DND-41 (cell line): ENCODE results near the gene STK32C.

Experiments used
- ATAC-seq: fragments of 200-7000 bp; cut with Tn5 transposase; 3 replicates; pipeline ENCODE4 v1.9.1; 2021; ENCODE audit warnings: low read depth; ENCODE audit not compliant: insufficient read depth
- DNase-seq: peaks from one replicate; pipeline ENCODE4 v3.0.0-alpha.2; 2020
- H2AFZ ChIP-seq: 2 replicates; pipeline ENCODE4 v1.6.0; 2012; ENCODE audit warnings: low read depth, low read length
- H3K27ac ChIP-seq: 2 replicates; pipeline ENCODE4 v1.5.1; 2012; ENCODE audit warnings: low read length, inconsistent platforms
- H3K27me3 ChIP-seq: fragments of 200-600 bp; sonication (generic); 2 replicates; pipeline ENCODE4 v1.6.0; 2012; ENCODE audit warnings: low read length, mild to moderate bottlenecking, inconsistent platforms; ENCODE audit not compliant: insufficient read depth, poor library complexity
- H3K36me3 ChIP-seq: 2 replicates; pipeline ENCODE4 v1.5.1; 2012; ENCODE audit warnings: low read length, inconsistent platforms; ENCODE audit not compliant: insufficient read depth
- H3K4me1 ChIP-seq: 2 replicates; pipeline ENCODE4 v1.5.1; 2012; ENCODE audit warnings: mild to moderate bottlenecking, low read length; ENCODE audit not compliant: insufficient read depth
- H3K4me2 ChIP-seq: 2 replicates; pipeline ENCODE4 v1.6.0; 2012; ENCODE audit warnings: mild to moderate bottlenecking, moderate library complexity, low read length, inconsistent platforms; ENCODE audit not compliant: insufficient read depth
- H3K4me3 ChIP-seq, 2 experiments: fragments of 200-600 bp in 1 of 2; shearing (Covaris generic) in 1 of 2; 2 replicates each; pipeline ENCODE4 v1.5.1; 2012 to 2016; ENCODE audit warnings: inconsistent platforms in 2 of 2, low read length in 2 of 2, mild to moderate bottlenecking in 2 of 2, low read depth in 1 of 2, moderate library complexity in 1 of 2
- H3K79me2 ChIP-seq: 2 replicates; pipeline ENCODE4 v1.6.0; 2012; ENCODE audit warnings: low read length, inconsistent platforms; ENCODE audit not compliant: insufficient read depth
- H3K9ac ChIP-seq: 2 replicates; pipeline ENCODE4 v1.6.0; 2012; ENCODE audit warnings: low read depth, mild to moderate bottlenecking, inconsistent platforms, low read length, moderate library complexity
- H3K9me3 ChIP-seq: 2 replicates; pipeline ENCODE4 v1.5.1; 2012; ENCODE audit warnings: low read length, moderate library complexity, mild to moderate bottlenecking, inconsistent platforms; ENCODE audit not compliant: insufficient read depth, severe bottlenecking
- H4K20me1 ChIP-seq: 2 replicates; pipeline ENCODE4 v1.6.0; 2012; ENCODE audit warnings: low read length; ENCODE audit not compliant: insufficient read depth
- CTCF ChIP-seq: IDR thresholded peaks from 2 replicates; pipeline ENCODE4 v1.5.1; 2012; ENCODE audit warnings: borderline replicate concordance, low read length, moderate library complexity, mild to moderate bottlenecking; ENCODE audit not compliant: poor library complexity, severe bottlenecking; ENCODE audit errors: extremely low read depth
- EZH2 ChIP-seq: IDR thresholded peaks from 3 replicates; pipeline ENCODE4 v1.6.1; 2012; ENCODE audit warnings: borderline replicate concordance, low read depth, mild to moderate bottlenecking, moderate library complexity, low read length, inconsistent platforms; ENCODE audit not compliant: severe bottlenecking

Gene STK32C

GRCh38 chr10:132274986-132275385 lies 32.8 kb downstream of the STK32C start:
- H3K79me2 ChIP-seq = no peaks in the 10 kb centered on the region
- no peak overlapping the region for H3K4me3 ChIP-seq
- no peaks in the 10 kb centered on the region for H3K4me1 ChIP-seq
- H4K20me1 ChIP-seq = no peaks in the 10 kb centered on the region; the same call in 1 of the 2 replicates
- H3K27me3 ChIP-seq = no peaks in the 10 kb centered on the region
- no peak overlapping the region for H3K9ac ChIP-seq
- no peak for TF ChIP-seq EZH2
- TF ChIP-seq CTCF = no peak
- ATAC-seq (no peak), DNase-seq (no peak)
- no peak overlapping the region for H2AFZ ChIP-seq
- no peaks in the 10 kb centered on the region for H3K36me3 ChIP-seq
- H3K4me2 ChIP-seq = no peak overlapping the region
- no peaks in the 10 kb centered on the region for H3K9me3 ChIP-seq
- no peak overlapping the region for H3K27ac ChIP-seq

- H3K27me3 ChIP-seq = no peaks in the 10 kb centered on the region
- no peak overlapping the region for H3K4me2 ChIP-seq
- DNase-seq (no peak), ATAC-seq (no peak)
- H2AFZ ChIP-seq = no peak overlapping the region
- H3K79me2 ChIP-seq = no peaks in the 10 kb centered on the region
- no peaks in the 10 kb centered on the region for H3K36me3 ChIP-seq
- no peak overlapping the region for H3K27ac ChIP-seq
- TF ChIP-seq EZH2 = no peak
- TF ChIP-seq CTCF = no peak
- H4K20me1 ChIP-seq = no peaks in the 10 kb centered on the region; the same call in 1 of the 2 replicates
- H3K9ac ChIP-seq = no peak overlapping the region
- H3K4me1 ChIP-seq = no peaks in the 10 kb centered on the region
- H3K4me3 ChIP-seq = no peak overlapping the region
- no peaks in the 10 kb centered on the region for H3K9me3 ChIP-seq
Measured at GRCh38 chr10:132274581-132274980, 33.2 kb downstream of the STK32C start.

GRCh38 chr10:132273966-132274365 lies 33.8 kb downstream of the STK32C start:
- no peaks in the 10 kb centered on the region for H3K4me1 ChIP-seq
- H3K36me3 ChIP-seq = no peaks in the 10 kb centered on the region
- no peak for ATAC-seq
- H2AFZ ChIP-seq = no peak overlapping the region
- H4K20me1 ChIP-seq = no peaks in the 10 kb centered on the region; the same call in 1 of the 2 replicates
- H3K27ac ChIP-seq = no peak overlapping the region
- H3K79me2 ChIP-seq = no peaks in the 10 kb centered on the region
- H3K9me3 ChIP-seq = no peaks in the 10 kb centered on the region
- no peak overlapping the region for H3K4me2 ChIP-seq
- H3K4me3 ChIP-seq = no peak overlapping the region
- H3K27me3 ChIP-seq = no peaks in the 10 kb centered on the region
- H3K9ac ChIP-seq = no peak overlapping the region
- DNase-seq = no peak
- TF ChIP-seq EZH2 (no peak), CTCF (no peak)

GRCh38 chr10:132273304-132273944 lies 34.3 kb downstream of the STK32C start:
- H3K4me2 ChIP-seq = no peak overlapping the region

More at GRCh38 chr10:132273304-132273944, 34.3 kb downstream of the STK32C start:
- H3K27me3 ChIP-seq = no peaks in the 10 kb centered on the region
- H3K9me3 ChIP-seq = no peaks in the 10 kb centered on the region
- no peak for TF ChIP-seq EZH2
- TF ChIP-seq CTCF = no peak
- no peaks in the 10 kb centered on the region for H3K36me3 ChIP-seq
- H4K20me1 ChIP-seq = no peaks in the 10 kb centered on the region; the same call in 1 of the 2 replicates
- H3K27ac ChIP-seq = no peak overlapping the region
- H3K9ac ChIP-seq = no peak overlapping the region
- H2AFZ ChIP-seq = no peak overlapping the region
- no peaks in the 10 kb centered on the region for H3K79me2 ChIP-seq
- ATAC-seq = no peak
- H3K4me1 ChIP-seq = no peaks in the 10 kb centered on the region
- no peak overlapping the region for H3K4me3 ChIP-seq
- no peak for DNase-seq
